Gastrocnemius medialis (tissue), 4 donors: ENCODE measurements around the gene CLPSL1.

Experiments used
- POLR2A ChIP-seq, 2 donors: fragments of 450-650 bp; IDR thresholded peaks; one replicate each; pipeline ENCODE4 v1.6.1; 2017; ENCODE audit warnings: antibody characterized with exemption in 2 of 2, mild to moderate bottlenecking in 2 of 2, moderate library complexity in 2 of 2
- TF ChIP-seq, protein P1 (sequence below), 5 experiments: fragments of 450-650 bp in 3 of 5; fragments of 200-600 bp in 2 of 5; sonication (generic) in 2 of 5; IDR thresholded peaks in 4 of 5; conservative IDR thresholded peaks in 1 of 5; 1 replicate in 4 of 5; 2 replicates in 1 of 5; pipeline ENCODE4 v1.5.1; 2016 to 2019; ENCODE audit warnings: antibody characterized with exemption in 5 of 5, mild to moderate bottlenecking in 3 of 5, moderate library complexity in 3 of 5

GRCh38 chr6:35733633-35734032 lies 47.2 kb upstream of the CLPSL1 start:
- TF ChIP-seq, protein P1, sequence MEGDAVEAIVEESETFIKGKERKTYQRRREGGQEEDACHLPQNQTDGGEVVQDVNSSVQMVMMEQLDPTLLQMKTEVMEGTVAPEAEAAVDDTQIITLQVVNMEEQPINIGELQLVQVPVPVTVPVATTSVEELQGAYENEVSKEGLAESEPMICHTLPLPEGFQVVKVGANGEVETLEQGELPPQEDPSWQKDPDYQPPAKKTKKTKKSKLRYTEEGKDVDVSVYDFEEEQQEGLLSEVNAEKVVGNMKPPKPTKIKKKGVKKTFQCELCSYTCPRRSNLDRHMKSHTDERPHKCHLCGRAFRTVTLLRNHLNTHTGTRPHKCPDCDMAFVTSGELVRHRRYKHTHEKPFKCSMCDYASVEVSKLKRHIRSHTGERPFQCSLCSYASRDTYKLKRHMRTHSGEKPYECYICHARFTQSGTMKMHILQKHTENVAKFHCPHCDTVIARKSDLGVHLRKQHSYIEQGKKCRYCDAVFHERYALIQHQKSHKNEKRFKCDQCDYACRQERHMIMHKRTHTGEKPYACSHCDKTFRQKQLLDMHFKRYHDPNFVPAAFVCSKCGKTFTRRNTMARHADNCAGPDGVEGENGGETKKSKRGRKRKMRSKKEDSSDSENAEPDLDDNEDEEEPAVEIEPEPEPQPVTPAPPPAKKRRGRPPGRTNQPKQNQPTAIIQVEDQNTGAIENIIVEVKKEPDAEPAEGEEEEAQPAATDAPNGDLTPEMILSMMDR (IDR thresholded peaks at IDR 0.05 in 4 of 5, conservative IDR thresholded peaks at IDR 0.05 in 1 of 5) = no peak
- no peak for TF ChIP-seq POLR2A (IDR thresholded peaks at IDR 0.05)
